Measurements from ENCODE around the gene PCDHB10. TPM values are rescaled to one million over a fixed set of nuclear protein-coding genes. Genes with fewer than 3 reads are reported as not detected.

Gene PCDHB10
- total RNA-seq, 1 experiment from 2014 or later: 0.03 TPM

Other genes with a start within 250 kb of the PCDHB10 start
- 21.2 and 24.2 TPM in 2 replicates for gene PCDHAC2, start 225.9 kb upstream of the PCDHB10 start, total RNA-seq (2014; rRNA removed; shearing (Covaris generic))
- gene PCDHB1, start 141.0 kb upstream of the PCDHB10 start, total RNA-seq (2014; rRNA removed; shearing (Covaris generic)): 0.10 and 0.30 TPM in 2 replicates
- gene PCDHB2, start 97.7 kb upstream of the PCDHB10 start, total RNA-seq (2014; rRNA removed; shearing (Covaris generic)): 0.69 and 1.9 TPM in 2 replicates
- gene PCDHB3, start 91.9 kb upstream of the PCDHB10 start, total RNA-seq (2014; rRNA removed; shearing (Covaris generic)): 0.21 and 0.26 TPM in 2 replicates
- gene PCDHB4, start 70.5 kb upstream of the PCDHB10 start, total RNA-seq (2014; rRNA removed; shearing (Covaris generic)): 0.35 and 0.41 TPM in 2 replicates
- gene PCDHB5, start 57.1 kb upstream of the PCDHB10 start, total RNA-seq (2014; rRNA removed; shearing (Covaris generic)): 0.07 TPM in 2 replicates
- gene PCDHB6, start 42.3 kb upstream of the PCDHB10 start, total RNA-seq (2014; rRNA removed; shearing (Covaris generic)): not detected in 2 replicates
- gene PCDHB7, start 19.7 kb upstream of the PCDHB10 start, total RNA-seq (2014; rRNA removed; shearing (Covaris generic)): 0.03 TPM in 1 of 2 replicates, not detected in the other
- gene PCDHB8, start 14.6 kb upstream of the PCDHB10 start, total RNA-seq (2014; rRNA removed; shearing (Covaris generic)): not detected in 2 replicates
- gene PCDHB16, start 10.0 kb upstream of the PCDHB10 start, total RNA-seq (2014; rRNA removed; shearing (Covaris generic)): 0.03 and 0.07 TPM in 2 replicates
- not detected in 2 replicates for gene PCDHB9, start 5.2 kb upstream of the PCDHB10 start, total RNA-seq (2014; rRNA removed; shearing (Covaris generic))
- gene PCDHB11, start 7.3 kb downstream of the PCDHB10 start, total RNA-seq (2014; rRNA removed; shearing (Covaris generic)): 0.03 and 0.18 TPM in 2 replicates
- gene PCDHB12, start 16.4 kb downstream of the PCDHB10 start, total RNA-seq (2014; rRNA removed; shearing (Covaris generic)): not detected in 2 replicates
- 0.03 TPM in 1 of 2 replicates, not detected in the other for gene PCDHB13, start 21.6 kb downstream of the PCDHB10 start, total RNA-seq (2014; rRNA removed; shearing (Covaris generic))
- 0.10 and 0.26 TPM in 2 replicates for gene PCDHB14, start 31.0 kb downstream of the PCDHB10 start, total RNA-seq (2014; rRNA removed; shearing (Covaris generic))
- gene PCDHB15, start 53.0 kb downstream of the PCDHB10 start, total RNA-seq (2014; rRNA removed; shearing (Covaris generic)): not detected in 2 replicates
- gene SLC25A2, start 111.7 kb downstream of the PCDHB10 start, total RNA-seq (2014; rRNA removed; shearing (Covaris generic)): 0.14 TPM in 1 of 2 replicates, not detected in the other
- gene TAF7, start 128.4 kb downstream of the PCDHB10 start, total RNA-seq (2014; rRNA removed; shearing (Covaris generic)): 39.5 and 41.8 TPM in 2 replicates
- not detected in 2 replicates for gene PCDHGA1, start 138.2 kb downstream of the PCDHB10 start, total RNA-seq (2014; rRNA removed; shearing (Covaris generic))
- not detected in 2 replicates for gene PCDHGA2, start 146.4 kb downstream of the PCDHB10 start, total RNA-seq (2014; rRNA removed; shearing (Covaris generic))
- gene PCDHGA3, start 151.5 kb downstream of the PCDHB10 start, total RNA-seq (2014; rRNA removed; shearing (Covaris generic)): 0.14 TPM in 1 of 2 replicates, not detected in the other
- not detected in 2 replicates for gene PCDHGB1, start 157.7 kb downstream of the PCDHB10 start, total RNA-seq (2014; rRNA removed; shearing (Covaris generic))
- gene PCDHGA4, start 162.7 kb downstream of the PCDHB10 start, total RNA-seq (2014; rRNA removed; shearing (Covaris generic)): 0.03 TPM in 1 of 2 replicates, not detected in the other
- 0.03 TPM in 1 of 2 replicates, not detected in the other for gene PCDHGB2, start 167.6 kb downstream of the PCDHB10 start, total RNA-seq (2014; rRNA removed; shearing (Covaris generic))
- gene PCDHGA5, start 171.8 kb downstream of the PCDHB10 start, total RNA-seq (2014; rRNA removed; shearing (Covaris generic)): not detected in 2 replicates
- 0.26 TPM in 1 of 2 replicates, not detected in the other for gene PCDHGB3, start 177.9 kb downstream of the PCDHB10 start, total RNA-seq (2014; rRNA removed; shearing (Covaris generic))
- gene PCDHGA6, start 181.5 kb downstream of the PCDHB10 start, total RNA-seq (2014; rRNA removed; shearing (Covaris generic)): 0.04 TPM in 1 of 2 replicates, not detected in the other
- gene PCDHGA7, start 190.4 kb downstream of the PCDHB10 start, total RNA-seq (2014; rRNA removed; shearing (Covaris generic)): not detected in 2 replicates
- gene PCDHGB4, start 195.3 kb downstream of the PCDHB10 start, total RNA-seq (2014; rRNA removed; shearing (Covaris generic)): 0.66 and 1.4 TPM in 2 replicates
- 0.22 TPM in 1 of 2 replicates, not detected in the other for gene PCDHGA8, start 200.3 kb downstream of the PCDHB10 start, total RNA-seq (2014; rRNA removed; shearing (Covaris generic))
- gene PCDHGB5, start 205.6 kb downstream of the PCDHB10 start, total RNA-seq (2014; rRNA removed; shearing (Covaris generic)): not detected in 2 replicates
- 0.04 and 0.10 TPM in 2 replicates for gene PCDHGA9, start 210.4 kb downstream of the PCDHB10 start, total RNA-seq (2014; rRNA removed; shearing (Covaris generic))
- gene PCDHGB6, start 215.7 kb downstream of the PCDHB10 start, total RNA-seq (2014; rRNA removed; shearing (Covaris generic)): 1.7 and 1.9 TPM in 2 replicates
- 0.35 and 0.78 TPM in 2 replicates for gene PCDHGA10, start 220.6 kb downstream of the PCDHB10 start, total RNA-seq (2014; rRNA removed; shearing (Covaris generic))
- gene PCDHGB7, start 225.3 kb downstream of the PCDHB10 start, total RNA-seq (2014; rRNA removed; shearing (Covaris generic)): 4.4 and 4.6 TPM in 2 replicates
- 0.21 and 0.30 TPM in 2 replicates for gene PCDHGA11, start 228.7 kb downstream of the PCDHB10 start, total RNA-seq (2014; rRNA removed; shearing (Covaris generic))
- 0.10 and 0.44 TPM in 2 replicates for gene PCDHGA12, start 238.2 kb downstream of the PCDHB10 start, total RNA-seq (2014; rRNA removed; shearing (Covaris generic))

All from H7 (cell line).